Neural crest cell (in vitro differentiated cells): Measurements from ENCODE around the gene FMNL2. TPM values are rescaled to one million over a fixed set of nuclear protein-coding genes. Genes with fewer than 3 reads are reported as not detected.

Experiments
- DNase-seq: peaks from one replicate; pipeline ENCODE4 v3.0.0; 2021; ENCODE audit warnings: low read depth, mixed read lengths, low spot score
- H3K27ac Mint-ChIP-seq: one replicate; pipeline ENCODE4 v1.8.0; 2021; ENCODE audit warnings: mild to moderate bottlenecking, mixed read lengths; ENCODE audit not compliant: unreplicated experiment
- H3K27me3 Mint-ChIP-seq: 2 replicates; pipeline ENCODE4 v1.8.0; 2021; ENCODE audit warnings: low read depth, mild to moderate bottlenecking, mixed read lengths
- H3K36me3 Mint-ChIP-seq: 2 replicates; pipeline ENCODE4 v1.8.0; 2021; ENCODE audit warnings: low read depth, mild to moderate bottlenecking, mixed read lengths
- H3K4me1 Mint-ChIP-seq: 2 replicates; pipeline ENCODE4 v1.8.0; 2021; ENCODE audit warnings: mixed read lengths
- H3K4me3 Mint-ChIP-seq: one replicate; pipeline ENCODE4 v1.8.0; 2021; ENCODE audit warnings: mild to moderate bottlenecking, mixed read lengths
- H3K9me3 Mint-ChIP-seq: 2 replicates; pipeline ENCODE4 v1.8.0; 2021; ENCODE audit warnings: mixed read lengths
- total RNA-seq: library from RNA; stranded (reverse); gene quantifications from 2 replicates; pipeline ENCODE4 v1.2.1, GENCODE V29; 2021
- TF ChIP-seq, protein P1 (sequence below): fragments of 200-600 bp; sonication (generic); conservative IDR thresholded peaks from 2 replicates; pipeline ENCODE4 v1.5.0; 2021; ENCODE audit warnings: antibody characterized with exemption, mild to moderate bottlenecking

FMNL2 gene
- total RNA-seq, 1 donor from 2014 or later, result 54.9 TPM

GRCh38 chr2:152433289-152433688 is 98.3 kb downstream of the FMNL2 start:
- peaks cover 84% of the 10 kb centered on the region for H3K4me1 Mint-ChIP-seq

GRCh38 chr2:152433791-152434190 is 98.8 kb downstream of the FMNL2 start:
- H3K36me3 Mint-ChIP-seq, result no peaks in the 10 kb centered on the region
- TF ChIP-seq, protein P1, sequence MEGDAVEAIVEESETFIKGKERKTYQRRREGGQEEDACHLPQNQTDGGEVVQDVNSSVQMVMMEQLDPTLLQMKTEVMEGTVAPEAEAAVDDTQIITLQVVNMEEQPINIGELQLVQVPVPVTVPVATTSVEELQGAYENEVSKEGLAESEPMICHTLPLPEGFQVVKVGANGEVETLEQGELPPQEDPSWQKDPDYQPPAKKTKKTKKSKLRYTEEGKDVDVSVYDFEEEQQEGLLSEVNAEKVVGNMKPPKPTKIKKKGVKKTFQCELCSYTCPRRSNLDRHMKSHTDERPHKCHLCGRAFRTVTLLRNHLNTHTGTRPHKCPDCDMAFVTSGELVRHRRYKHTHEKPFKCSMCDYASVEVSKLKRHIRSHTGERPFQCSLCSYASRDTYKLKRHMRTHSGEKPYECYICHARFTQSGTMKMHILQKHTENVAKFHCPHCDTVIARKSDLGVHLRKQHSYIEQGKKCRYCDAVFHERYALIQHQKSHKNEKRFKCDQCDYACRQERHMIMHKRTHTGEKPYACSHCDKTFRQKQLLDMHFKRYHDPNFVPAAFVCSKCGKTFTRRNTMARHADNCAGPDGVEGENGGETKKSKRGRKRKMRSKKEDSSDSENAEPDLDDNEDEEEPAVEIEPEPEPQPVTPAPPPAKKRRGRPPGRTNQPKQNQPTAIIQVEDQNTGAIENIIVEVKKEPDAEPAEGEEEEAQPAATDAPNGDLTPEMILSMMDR, result no peak
- peaks cover 84% of the 10 kb centered on the region for H3K4me1 Mint-ChIP-seq
- no peaks in the 10 kb centered on the region for H3K9me3 Mint-ChIP-seq
- no peaks in the 10 kb centered on the region for H3K27me3 Mint-ChIP-seq
- DNase-seq, result no peak
- no peak overlapping the region for H3K27ac Mint-ChIP-seq
- H3K4me3 Mint-ChIP-seq, result no peak overlapping the region

More at GRCh38 chr2:152433289-152433688, 98.3 kb downstream of the FMNL2 start:
- Mint-ChIP-seq H3K27ac (no peak overlapping the region), H3K4me3 (no peak overlapping the region), H3K27me3 (no peaks in the 10 kb centered on the region), H3K9me3 (no peaks in the 10 kb centered on the region), H3K36me3 (no peaks in the 10 kb centered on the region)
- TF ChIP-seq, protein P1, result no peak
- DNase-seq, result no peak

GRCh38 chr2:152434395-152435182 is 99.6 kb downstream of the FMNL2 start:
- H3K27ac Mint-ChIP-seq, result no peak overlapping the region
- no peak overlapping the region for H3K4me3 Mint-ChIP-seq
- no peak for DNase-seq
- H3K27me3 Mint-ChIP-seq, result no peaks in the 10 kb centered on the region
- H3K4me1 Mint-ChIP-seq, result peaks cover 81% of the 10 kb centered on the region
- H3K9me3 Mint-ChIP-seq, result no peaks in the 10 kb centered on the region
- TF ChIP-seq, protein P1, result no peak
- no peaks in the 10 kb centered on the region for H3K36me3 Mint-ChIP-seq

DNA sequence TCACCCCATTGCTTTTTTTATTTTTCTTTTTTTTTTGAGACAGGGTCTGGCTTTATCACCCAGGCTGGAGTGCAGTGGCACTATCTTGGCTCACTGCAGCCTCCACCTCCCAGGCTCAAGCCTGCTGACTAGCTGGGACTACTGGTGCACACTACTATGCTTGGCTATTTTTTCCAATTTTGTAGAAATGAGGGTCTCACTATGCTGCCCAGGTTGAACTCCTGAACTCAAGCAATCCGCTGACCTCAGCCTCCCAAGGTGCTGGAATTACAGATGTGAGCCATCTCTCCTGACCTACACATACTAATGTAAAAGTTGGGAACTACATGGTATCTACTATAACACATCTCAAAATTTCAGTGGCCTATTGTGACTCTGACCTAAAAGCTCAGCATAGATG is 101.2 kb downstream of the FMNL2 start:
- DNase-seq, result no peak
- H3K36me3 Mint-ChIP-seq, result no peaks in the 10 kb centered on the region
- TF ChIP-seq, protein P1, result no peak
- no peak overlapping the region for H3K4me3 Mint-ChIP-seq
- H3K27me3 Mint-ChIP-seq, result no peaks in the 10 kb centered on the region
- H3K27ac Mint-ChIP-seq, result no peak overlapping the region
- H3K4me1 Mint-ChIP-seq, result peaks cover 77% of the 10 kb centered on the region
- no peaks in the 10 kb centered on the region for H3K9me3 Mint-ChIP-seq

DNA sequence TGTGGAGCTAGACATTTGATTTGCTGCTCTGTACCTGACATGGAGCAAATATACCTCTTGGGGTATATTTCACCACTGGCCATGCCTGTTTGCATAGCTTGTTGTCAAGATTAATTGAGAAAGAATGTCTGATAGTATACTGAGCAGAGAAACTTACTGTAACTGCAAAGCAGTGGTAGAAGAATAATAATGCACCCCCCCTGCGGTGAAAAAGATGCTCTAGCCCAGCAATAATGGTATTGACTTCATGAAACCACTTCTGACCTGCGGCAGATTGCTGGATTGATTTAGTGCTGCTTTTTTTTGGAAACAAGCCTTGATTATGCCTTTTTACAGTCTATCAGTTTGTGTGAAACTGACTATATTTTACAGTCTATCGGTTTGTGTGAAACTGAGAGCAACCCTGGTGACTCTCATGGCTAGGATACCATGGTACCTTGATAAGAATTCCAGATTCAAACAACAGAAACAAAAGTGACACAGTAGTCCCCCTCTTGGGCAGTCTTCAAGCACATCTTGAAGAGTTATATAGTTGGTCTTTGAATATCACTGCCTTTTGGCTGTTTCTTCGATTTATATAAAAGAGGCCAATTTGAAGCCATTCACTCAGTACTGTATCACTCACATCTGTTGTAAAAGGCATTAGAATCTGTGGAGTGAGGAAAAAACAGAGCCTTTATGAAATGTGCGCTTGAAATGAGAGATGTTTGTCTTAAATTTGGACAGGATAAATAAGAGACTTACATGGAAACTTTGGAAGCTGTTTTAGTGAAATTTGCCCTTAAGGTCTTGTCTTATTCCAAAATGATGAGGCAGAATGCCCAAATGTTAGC is 102.5 kb downstream of the FMNL2 start:
- Mint-ChIP-seq H3K4me3 (no peak overlapping the region), H3K27me3 (no peaks in the 10 kb centered on the region), H3K9me3 (no peaks in the 10 kb centered on the region), H3K36me3 (no peaks in the 10 kb centered on the region), H3K27ac (no peak overlapping the region), H3K4me1 (peaks cover 70% of the 10 kb centered on the region)
- no peak for DNase-seq
- TF ChIP-seq, protein P1, result no peak
